HG03159 (cell line): ENCODE results near the gene FOXD3.
A peak's percentile ranks its signal among the peaks of the same experiment; 100 is the strongest.

ENCODE experiments used
- ATAC-seq: cut with Tn5 transposase; IDR thresholded peaks from one replicate; pipeline ENCODE4 v1.9.1; 2021; ENCODE audit warnings: mild to moderate bottlenecking, moderate library complexity; ENCODE audit not compliant: unreplicated experiment

The FOXD3 gene

GRCh38 chr1:63322114-63322943 lies at the start of gene FOXD3:
Gene FOXD3, plus strand, starts transcription at chr1:63322567. Its CDS starts 492 bp downstream, at chr1:63323059.
- ATAC-seq, result no peak

- no peak for ATAC-seq
These were observed 49.6 kb upstream of the FOXD3 start for GRCh38 chr1:63272811-63273210.

GRCh38 chr1:63274371-63274770 lies 48.0 kb upstream of the FOXD3 start:
- ATAC-seq, result no peak

- ATAC-seq, result no peak
These were observed 47.4 kb upstream of the FOXD3 start for GRCh38 chr1:63274979-63275378.

GRCh38 chr1:63276624-63277023 lies 45.7 kb upstream of the FOXD3 start:
- no peak for ATAC-seq

GRCh38 chr1:63277195-63278192 lies 44.9 kb upstream of the FOXD3 start:
- ATAC-seq, result no peak

GRCh38 chr1:63281753-63282152 lies 40.6 kb upstream of the FOXD3 start:
- no peak for ATAC-seq

GRCh38 chr1:63289135-63289534 lies 33.2 kb upstream of the FOXD3 start:
- ATAC-seq, result no peak

GRCh38 chr1:63294803-63295594 lies 27.4 kb upstream of the FOXD3 start:
- ATAC-seq, result no peak

GRCh38 chr1:63304410-63304809 lies 18.0 kb upstream of the FOXD3 start:
- ATAC-seq, result no peak

- no peak for ATAC-seq
These were observed 17.3 kb upstream of the FOXD3 start for GRCh38 chr1:63305043-63305442.

GRCh38 chr1:63307196-63307794 lies 15.1 kb upstream of the FOXD3 start:
- no peak for ATAC-seq

GRCh38 chr1:63316598-63316983 lies 5.8 kb upstream of the FOXD3 start:
- no peak for ATAC-seq

GRCh38 chr1:63316984-63317816 lies 5.2 kb upstream of the FOXD3 start:
- ATAC-seq, result peak; percentile 62

- ATAC-seq, result no peak
These were observed 4.6 kb upstream of the FOXD3 start for GRCh38 chr1:63317817-63318152.

- ATAC-seq, result no peak
These were observed 4.0 kb upstream of the FOXD3 start for GRCh38 chr1:63318201-63318979.

GRCh38 chr1:63319046-63320021 lies 3.0 kb upstream of the FOXD3 start:
- ATAC-seq, result no peak
